Loucy (cell line): ENCODE results near the gene ANO9.

Experiments used
- H2AFZ ChIP-seq: fragments of 200-600 bp; sonication (generic); 2 replicates; pipeline ENCODE4 v1.6.0; 2016; ENCODE audit warnings: antibody characterized with exemption, mild to moderate bottlenecking, low read length, moderate library complexity
- H3F3A ChIP-seq: fragments of 200-600 bp; 2 replicates; pipeline ENCODE4 v1.6.0; 2016; ENCODE audit warnings: antibody characterized with exemption, low read depth, mild to moderate bottlenecking
- H3K27me3 ChIP-seq: fragments of 200-600 bp; sonication (generic); 2 replicates; pipeline ENCODE4 v1.6.1; 2014; ENCODE audit warnings: low read length, mild to moderate bottlenecking; ENCODE audit not compliant: insufficient read depth, poor library complexity, severe bottlenecking
- H3K36me3 ChIP-seq: fragments of 200-600 bp; sonication (generic); 2 replicates; pipeline ENCODE4 v1.6.1; 2016; ENCODE audit warnings: low read length; ENCODE audit not compliant: insufficient read depth
- H3K4me1 ChIP-seq: fragments of 200-600 bp; sonication (generic); 2 replicates; pipeline ENCODE4 v1.5.1; 2014; ENCODE audit warnings: low read length, mild to moderate bottlenecking; ENCODE audit not compliant: insufficient read depth, poor library complexity, severe bottlenecking
- H3K4me2 ChIP-seq: fragments of 200-600 bp; sonication (generic); 2 replicates; pipeline ENCODE4 v1.6.0; 2014; ENCODE audit warnings: antibody characterized with exemption, low read length, low read depth, mild to moderate bottlenecking; ENCODE audit not compliant: poor library complexity, severe bottlenecking
- H3K4me3 ChIP-seq: fragments of 200-600 bp; sonication (generic); 2 replicates; pipeline ENCODE4 v1.5.1; 2014; ENCODE audit warnings: low read length, mild to moderate bottlenecking, mixed read lengths; ENCODE audit not compliant: poor library complexity, severe bottlenecking
- H3K79me2 ChIP-seq: fragments of 200-600 bp; sonication (generic); 2 replicates; pipeline ENCODE4 v1.6.1; 2014; ENCODE audit warnings: low read length; ENCODE audit not compliant: insufficient read depth
- H3K9ac ChIP-seq: fragments of 200-600 bp; sonication (generic); 2 replicates; pipeline ENCODE4 v1.6.0; 2014; ENCODE audit warnings: mild to moderate bottlenecking, low read depth, low read length, moderate library complexity; ENCODE audit not compliant: poor library complexity, severe bottlenecking
- H3K9me2 ChIP-seq: fragments of 200-600 bp; sonication (generic); replicated peaks from 2 replicates; pipeline ENCODE4 v1.6.1; 2016; ENCODE audit warnings: low read depth, low read length, mixed read lengths
- H3K9me3 ChIP-seq: fragments of 200-600 bp; sonication (generic); 2 replicates; pipeline ENCODE4 v1.6.1; 2014; ENCODE audit warnings: mild to moderate bottlenecking, antibody characterized with exemption, low read length, low read depth; ENCODE audit not compliant: insufficient read depth
- H4K20me1 ChIP-seq: fragments of 200-600 bp; sonication (generic); 2 replicates; pipeline ENCODE4 v1.6.0; 2014; ENCODE audit warnings: antibody characterized with exemption, low read length, mild to moderate bottlenecking; ENCODE audit not compliant: insufficient read depth, poor library complexity, severe bottlenecking
- CTCF ChIP-seq: fragments of 200-600 bp; sonication (generic); conservative IDR thresholded peaks from 2 replicates; pipeline ENCODE4 v1.5.1; 2014; ENCODE audit warnings: mild to moderate bottlenecking, antibody characterized with exemption, low read length
- EZH2phosphoT487 ChIP-seq: fragments of 200-600 bp; IDR thresholded peaks from 2 replicates; pipeline ENCODE4 v1.6.1; 2018; ENCODE audit warnings: antibody characterized with exemption, mild to moderate bottlenecking, moderate library complexity, borderline replicate concordance

Gene ANO9

GRCh38 chr11:405323-405953, 36.4 kb downstream of the ANO9 start:
- H3K79me2 ChIP-seq = no peaks in the 10 kb centered on the region
- no peak overlapping the region for H2AFZ ChIP-seq
- H3K27me3 ChIP-seq = no peaks in the 10 kb centered on the region
- TF ChIP-seq CTCF (no peak), EZH2phosphoT487 (no peak)
- H3K9ac ChIP-seq = no peak overlapping the region
- H3K4me2 ChIP-seq = no peak overlapping the region
- H3K4me1 ChIP-seq = peaks cover 41% of the 10 kb centered on the region
- H3K4me3 ChIP-seq = no peak overlapping the region
- H4K20me1 ChIP-seq = peaks cover 3% of the 10 kb centered on the region
- no peaks in the 10 kb centered on the region; the same call in 1 of the 2 replicates for H3F3A ChIP-seq
- H3K9me2 ChIP-seq = no peaks in the 10 kb centered on the region
- H3K36me3 ChIP-seq = no peaks in the 10 kb centered on the region
- H3K9me3 ChIP-seq = no peaks in the 10 kb centered on the region

GRCh38 chr11:404551-405264, 37.1 kb downstream of the ANO9 start:
- H3K9me3 ChIP-seq = no peaks in the 10 kb centered on the region
- peaks cover 34% of the 10 kb centered on the region for H3K4me1 ChIP-seq
- TF ChIP-seq CTCF (no peak), EZH2phosphoT487 (no peak)
- H3F3A ChIP-seq = no peaks in the 10 kb centered on the region; the same call in 1 of the 2 replicates
- H4K20me1 ChIP-seq = peaks cover 3% of the 10 kb centered on the region
- no peaks in the 10 kb centered on the region for H3K27me3 ChIP-seq
- no peak overlapping the region for H3K4me3 ChIP-seq
- H3K79me2 ChIP-seq = no peaks in the 10 kb centered on the region
- H3K9me2 ChIP-seq = no peaks in the 10 kb centered on the region
- H3K4me2 ChIP-seq = no peak overlapping the region
- H3K36me3 ChIP-seq = no peaks in the 10 kb centered on the region
- no peak overlapping the region for H3K9ac ChIP-seq
- H2AFZ ChIP-seq = no peak overlapping the region

GRCh38 chr11:403761-404431, 37.9 kb downstream of the ANO9 start:
- H3K4me3 ChIP-seq = no peak overlapping the region
- peaks cover 3% of the 10 kb centered on the region for H4K20me1 ChIP-seq
- H3K4me1 ChIP-seq = peaks cover 26% of the 10 kb centered on the region
- no peaks in the 10 kb centered on the region for H3K79me2 ChIP-seq
- H2AFZ ChIP-seq = no peak overlapping the region
- H3K36me3 ChIP-seq = no peaks in the 10 kb centered on the region
- H3K9ac ChIP-seq = no peak overlapping the region
- no peaks in the 10 kb centered on the region for H3K9me2 ChIP-seq
- H3K9me3 ChIP-seq = no peaks in the 10 kb centered on the region
- TF ChIP-seq EZH2phosphoT487 (no peak), CTCF (no peak)
- H3F3A ChIP-seq = no peaks in the 10 kb centered on the region
- H3K27me3 ChIP-seq = no peaks in the 10 kb centered on the region
- H3K4me2 ChIP-seq = no peak overlapping the region
